GM21717 (cell line): ENCODE results near the gene RAD23B.
"Not testable (repeated sequence)": the region's sequence is repeated elsewhere in the genome, so short reads cannot be mapped to it uniquely, and the experiment has no call there.

Source experiments
- ATAC-seq: cut with Tn5 transposase; IDR thresholded peaks from one replicate; pipeline ENCODE4 v1.9.1; 2021; ENCODE audit warnings: mild to moderate bottlenecking, moderate library complexity; ENCODE audit not compliant: unreplicated experiment

Gene RAD23B

DNA sequence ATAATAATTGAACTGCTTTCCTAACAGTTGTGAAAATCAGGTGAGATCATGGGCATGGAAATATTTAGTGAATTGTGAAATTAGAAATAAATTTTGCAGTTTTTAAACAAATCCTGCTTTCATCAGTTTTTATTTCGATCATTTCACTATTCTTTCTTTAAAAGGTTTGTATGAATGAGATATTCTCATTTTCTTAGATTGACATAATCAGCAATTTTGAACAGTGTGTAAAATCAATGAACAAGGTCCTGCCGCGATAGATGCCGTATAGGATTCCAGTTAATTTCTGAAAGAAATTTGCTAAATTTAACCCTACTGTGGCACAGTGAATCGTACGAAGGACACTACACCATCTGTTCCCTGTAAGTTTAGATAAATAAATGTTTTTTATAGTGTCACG is 7.5 kb downstream of the RAD23B start:
- ATAC-seq: no peak

DNA sequence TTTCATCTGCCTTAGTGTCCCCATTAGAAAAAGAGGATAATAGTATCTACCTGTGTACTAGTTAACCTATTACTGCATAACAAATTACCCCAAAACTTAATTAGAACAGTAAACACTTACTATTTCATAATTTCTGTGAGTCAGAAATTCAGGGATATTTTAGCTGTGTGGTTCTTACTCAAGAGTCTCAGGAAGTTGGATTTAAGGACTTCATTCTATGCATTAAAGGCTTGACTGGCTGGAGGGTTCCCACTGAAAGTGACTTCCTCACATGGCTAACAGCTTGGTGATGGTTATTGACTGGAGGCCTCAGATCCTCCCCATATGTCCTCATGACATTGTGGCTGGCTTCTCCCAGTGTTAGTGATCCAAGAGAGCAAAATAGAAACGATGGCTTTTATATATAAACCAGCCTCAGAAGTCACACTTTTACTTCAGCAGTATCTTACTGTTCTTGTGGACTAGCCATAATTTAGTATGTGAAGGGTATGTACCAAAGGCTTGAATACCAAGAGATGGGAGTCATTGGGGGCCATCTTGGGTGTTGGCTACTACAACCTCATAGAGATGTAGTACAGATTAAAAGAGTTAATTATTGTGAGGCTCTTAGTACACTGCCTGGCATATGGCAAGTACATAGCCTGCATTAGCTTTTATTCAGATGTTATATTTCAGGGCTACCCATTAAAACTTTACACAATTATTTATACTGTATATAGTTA is 9.9 kb downstream of the RAD23B start:
- ATAC-seq: no peak

DNA sequence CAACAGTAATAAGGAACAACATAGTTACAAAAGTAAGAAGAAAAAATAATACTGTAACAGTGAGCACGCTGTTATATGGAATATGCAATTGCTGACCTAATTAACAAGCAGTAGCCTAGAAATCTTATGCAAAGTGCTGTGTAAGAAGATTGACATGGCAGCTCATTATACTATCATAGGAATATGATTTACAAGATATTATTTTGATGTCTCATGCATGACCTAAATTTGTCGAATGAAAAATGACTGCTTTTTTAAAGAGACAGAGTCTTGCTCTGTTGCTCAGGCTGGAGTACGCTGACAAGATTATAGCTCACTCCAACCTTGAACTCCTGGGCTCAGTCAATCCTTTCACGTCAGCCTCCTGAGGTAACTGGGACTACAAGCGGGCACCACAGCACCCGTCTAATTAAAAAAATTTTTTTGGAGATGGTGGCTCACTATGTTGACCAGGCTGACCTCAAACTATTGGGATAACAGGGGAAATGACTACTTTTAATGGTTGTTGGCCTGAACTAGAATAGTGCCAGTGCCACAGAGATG is 10.5 kb downstream of the RAD23B start:
- ATAC-seq: no peak

DNA sequence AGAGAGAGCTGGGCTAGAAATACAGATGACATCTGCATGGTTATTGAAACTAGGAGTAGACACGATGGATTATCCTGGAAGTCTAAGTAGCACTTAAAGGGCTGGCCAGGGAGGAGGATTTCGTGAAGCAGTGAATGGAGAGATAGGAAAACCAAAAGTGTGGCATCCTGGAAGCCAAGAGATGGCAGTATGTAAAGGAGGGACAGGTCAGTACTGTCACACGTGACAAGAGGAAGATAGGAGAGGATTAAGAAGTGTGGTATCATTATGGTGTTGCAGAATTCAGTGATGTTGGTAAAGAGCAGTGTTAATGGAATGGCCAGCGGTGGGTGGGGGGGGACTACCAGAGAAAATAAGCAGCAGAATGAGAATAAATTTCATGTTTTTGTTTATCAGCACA is 11.7 kb downstream of the RAD23B start:
- ATAC-seq: no peak

DNA sequence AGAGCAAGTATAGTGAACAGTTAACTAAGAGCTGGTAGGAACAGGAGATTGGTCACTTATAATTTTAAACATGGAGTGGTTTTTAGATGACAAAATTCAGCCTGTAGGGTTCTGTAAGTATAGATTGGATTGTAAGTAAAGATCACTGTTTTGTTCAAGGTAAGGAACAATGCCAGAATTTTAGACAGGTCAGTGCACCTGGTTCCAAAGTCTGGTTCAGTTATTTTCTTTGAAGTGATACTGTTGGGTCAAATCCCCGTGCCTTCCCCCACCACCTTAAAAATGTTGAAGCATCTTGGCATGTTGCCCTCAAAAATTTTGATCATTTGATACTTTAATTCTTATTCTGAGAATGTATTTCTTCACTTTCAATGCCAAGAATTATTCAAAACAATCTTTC is 12.9 kb downstream of the RAD23B start:
- ATAC-seq: no peak

DNA sequence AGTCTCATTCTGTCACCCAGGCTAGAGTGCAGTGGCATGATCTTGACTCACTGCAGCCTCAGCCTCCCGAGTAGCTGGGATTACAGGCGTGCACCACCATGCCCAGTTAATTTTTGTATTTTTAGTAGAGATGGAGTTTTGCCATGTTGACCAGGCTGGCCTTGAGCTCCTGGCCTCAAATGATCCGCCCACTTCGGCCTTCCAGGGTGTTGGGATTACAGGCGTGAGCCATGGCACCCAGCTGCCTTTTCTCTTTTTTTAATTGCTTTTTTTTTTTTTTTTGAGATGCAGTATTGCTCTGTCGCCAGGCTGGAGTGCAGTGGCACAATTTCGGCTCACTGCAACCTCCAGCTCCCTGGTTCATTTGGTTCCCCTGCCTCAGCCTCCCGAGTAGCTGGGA is 13.5 kb downstream of the RAD23B start:
- ATAC-seq: not testable (repeated sequence)

DNA sequence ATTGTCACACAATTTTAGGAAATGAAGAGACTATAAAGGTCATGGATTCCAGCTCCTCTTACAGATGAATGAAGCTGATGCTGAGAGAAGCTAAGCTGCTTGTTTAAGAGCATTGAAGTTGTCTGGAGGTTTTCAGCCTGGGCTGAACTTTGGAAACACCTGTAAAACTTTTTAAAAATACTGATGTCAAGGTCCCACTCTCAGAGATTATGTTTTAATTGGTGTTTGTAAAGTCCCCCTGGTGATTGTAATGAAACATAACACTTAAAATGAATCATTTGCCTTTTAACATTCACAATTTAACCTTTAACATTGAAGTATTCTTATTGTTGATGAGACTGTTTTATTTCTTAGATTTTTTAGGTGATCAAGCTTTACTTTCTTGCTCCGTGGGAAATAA is 16.4 kb downstream of the RAD23B start:
- ATAC-seq: no peak

DNA sequence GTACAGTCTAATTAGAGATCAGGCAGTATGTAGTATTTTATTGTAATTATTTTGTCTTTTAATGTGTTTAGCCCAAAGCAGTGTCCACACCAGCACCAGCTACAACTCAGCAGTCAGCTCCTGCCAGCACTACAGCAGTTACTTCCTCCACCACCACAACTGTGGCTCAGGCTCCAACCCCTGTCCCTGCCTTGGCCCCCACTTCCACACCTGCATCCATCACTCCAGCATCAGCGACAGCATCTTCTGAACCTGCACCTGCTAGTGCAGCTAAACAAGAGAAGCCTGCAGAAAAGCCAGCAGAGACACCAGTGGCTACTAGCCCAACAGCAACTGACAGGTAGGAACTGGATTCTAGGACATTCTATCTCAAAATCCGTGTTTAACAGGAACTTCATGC is 23.2 kb downstream of the RAD23B start:
- ATAC-seq: no peak

DNA sequence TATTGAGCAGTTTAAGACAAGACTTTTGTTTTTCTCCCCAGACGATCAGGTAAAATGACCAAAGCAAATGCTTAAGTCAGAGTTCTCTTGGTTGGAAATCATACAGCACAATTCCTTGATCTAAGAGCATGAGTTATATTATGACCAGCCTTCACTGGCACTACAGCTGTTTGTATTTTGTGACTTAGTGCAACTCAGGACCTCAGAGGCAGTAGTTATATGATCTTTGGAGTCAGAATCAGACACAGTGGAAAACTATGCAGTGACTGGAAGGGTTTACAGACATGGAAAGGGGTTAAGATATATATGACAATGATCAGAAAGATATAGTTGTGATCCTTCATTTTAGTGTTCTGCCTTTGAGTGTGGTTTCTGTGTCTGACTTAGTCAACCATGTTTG is 24.3 kb downstream of the RAD23B start:
- no peak for ATAC-seq

DNA sequence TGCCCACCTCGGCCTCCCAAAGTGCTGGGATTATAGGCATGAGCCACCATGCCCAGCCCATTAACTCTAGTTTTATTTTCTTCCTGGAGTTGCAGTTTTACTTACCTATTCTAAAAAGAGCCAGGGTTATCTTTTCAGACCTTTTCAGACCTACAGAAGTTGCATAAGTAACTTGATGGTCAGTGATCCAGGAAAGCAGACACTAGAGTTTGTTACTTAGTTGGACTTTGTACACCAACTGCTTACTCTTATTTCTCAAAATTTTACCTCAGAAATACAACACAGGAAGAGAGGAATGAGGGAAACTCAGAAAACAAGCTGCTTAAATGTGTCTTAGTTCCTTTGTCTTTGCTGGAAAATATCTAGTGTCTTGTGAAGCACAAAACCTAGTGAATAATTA is 25.4 kb downstream of the RAD23B start:
- ATAC-seq: no peak

DNA sequence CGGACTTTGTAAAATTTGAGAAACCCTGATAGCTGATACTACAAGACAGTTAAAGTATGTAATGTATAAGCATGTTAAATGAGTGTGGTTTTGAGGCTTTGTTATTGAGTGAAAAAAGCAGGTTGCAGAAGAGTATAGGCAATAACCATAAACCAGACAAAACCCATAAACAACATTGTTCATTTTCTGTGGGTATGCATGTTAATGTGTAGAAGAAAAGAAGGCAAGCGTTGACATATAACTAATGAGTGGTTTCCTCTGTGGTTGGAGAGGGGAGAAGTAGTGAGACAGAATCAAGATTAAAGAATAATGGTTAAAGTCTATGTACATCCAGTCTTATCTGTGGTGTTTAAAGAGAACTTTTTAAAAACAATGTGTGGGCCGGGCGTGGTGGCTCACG is 26.2 kb downstream of the RAD23B start:
- ATAC-seq: no peak

DNA sequence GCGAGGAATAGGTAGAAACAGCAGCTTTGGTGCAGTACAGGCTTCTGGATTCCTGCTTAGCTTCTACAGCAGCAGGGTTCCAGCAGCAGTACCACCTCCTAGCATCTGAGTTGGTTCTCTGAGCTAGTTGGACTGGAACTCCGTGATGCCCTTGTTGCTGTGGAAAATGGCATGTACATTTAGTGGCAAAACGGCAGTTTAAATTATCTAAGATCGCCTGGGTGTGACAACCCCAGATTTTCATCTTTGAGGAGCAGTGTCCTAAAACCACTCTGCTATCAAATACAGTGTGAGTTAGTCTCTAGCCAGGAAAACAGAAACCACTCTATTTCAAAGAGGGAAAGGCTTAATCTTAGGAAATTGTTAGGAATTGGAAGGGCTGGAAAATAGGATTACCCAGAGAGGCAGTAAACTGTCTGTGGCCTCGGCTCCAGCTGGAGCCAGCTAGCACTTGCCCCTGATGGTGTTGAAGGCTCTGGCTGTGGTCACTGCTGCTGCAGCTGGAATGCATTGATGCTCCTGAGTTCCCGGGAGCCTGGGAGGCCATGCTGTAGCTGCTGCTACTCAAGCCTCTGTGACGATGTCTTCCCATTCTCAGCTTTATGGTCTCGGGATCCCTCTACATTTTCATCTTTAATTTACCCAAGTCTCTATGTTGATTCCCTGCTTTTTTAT is 29.4 kb downstream of the RAD23B start:
- ATAC-seq: no peak

DNA sequence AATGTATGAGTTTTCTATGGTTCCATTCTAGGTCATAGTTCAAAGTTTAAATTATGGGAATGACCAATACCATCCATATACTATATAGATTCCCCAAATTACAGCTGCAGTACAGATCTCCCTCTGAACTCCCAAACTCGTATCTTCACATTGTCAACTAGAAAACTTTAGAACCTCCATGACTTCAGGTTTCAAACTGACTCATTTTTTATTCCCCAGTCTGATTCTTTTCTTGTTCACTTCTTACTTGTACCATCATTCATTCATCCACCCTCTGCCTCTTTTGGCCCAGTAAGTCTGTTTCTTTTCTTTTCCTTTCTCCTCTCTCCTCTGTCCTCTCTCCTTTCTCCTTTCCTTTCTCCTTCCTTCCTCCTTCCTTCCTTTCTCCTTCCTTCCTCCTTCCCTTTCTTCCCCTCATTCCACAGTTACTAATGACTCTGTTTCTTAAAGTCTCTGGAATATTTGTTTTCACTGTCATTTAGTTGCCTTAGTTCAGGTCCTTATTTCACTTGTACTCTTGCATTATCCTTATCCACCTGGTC is 30.5 kb downstream of the RAD23B start:
- ATAC-seq: no peak

DNA sequence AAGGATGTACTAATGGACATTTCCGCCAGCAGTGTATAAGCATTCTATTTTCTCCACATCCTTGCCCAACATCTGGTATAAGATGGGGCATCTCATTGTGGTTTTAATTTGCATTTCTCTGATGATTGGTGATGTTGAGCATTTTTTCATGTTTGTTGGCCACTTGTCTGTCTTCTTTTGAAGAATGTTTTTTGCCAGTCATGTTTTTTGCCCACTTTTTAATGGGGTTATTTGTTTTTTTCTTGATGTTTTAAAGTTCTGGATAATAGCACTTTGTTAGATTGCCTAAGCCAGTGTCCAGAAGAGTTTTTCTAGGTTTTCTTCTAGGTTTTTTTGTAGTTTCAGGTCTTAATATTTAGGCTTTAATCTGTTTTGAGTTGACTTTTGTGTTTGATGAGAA is 31.7 kb downstream of the RAD23B start:
- no peak for ATAC-seq

DNA sequence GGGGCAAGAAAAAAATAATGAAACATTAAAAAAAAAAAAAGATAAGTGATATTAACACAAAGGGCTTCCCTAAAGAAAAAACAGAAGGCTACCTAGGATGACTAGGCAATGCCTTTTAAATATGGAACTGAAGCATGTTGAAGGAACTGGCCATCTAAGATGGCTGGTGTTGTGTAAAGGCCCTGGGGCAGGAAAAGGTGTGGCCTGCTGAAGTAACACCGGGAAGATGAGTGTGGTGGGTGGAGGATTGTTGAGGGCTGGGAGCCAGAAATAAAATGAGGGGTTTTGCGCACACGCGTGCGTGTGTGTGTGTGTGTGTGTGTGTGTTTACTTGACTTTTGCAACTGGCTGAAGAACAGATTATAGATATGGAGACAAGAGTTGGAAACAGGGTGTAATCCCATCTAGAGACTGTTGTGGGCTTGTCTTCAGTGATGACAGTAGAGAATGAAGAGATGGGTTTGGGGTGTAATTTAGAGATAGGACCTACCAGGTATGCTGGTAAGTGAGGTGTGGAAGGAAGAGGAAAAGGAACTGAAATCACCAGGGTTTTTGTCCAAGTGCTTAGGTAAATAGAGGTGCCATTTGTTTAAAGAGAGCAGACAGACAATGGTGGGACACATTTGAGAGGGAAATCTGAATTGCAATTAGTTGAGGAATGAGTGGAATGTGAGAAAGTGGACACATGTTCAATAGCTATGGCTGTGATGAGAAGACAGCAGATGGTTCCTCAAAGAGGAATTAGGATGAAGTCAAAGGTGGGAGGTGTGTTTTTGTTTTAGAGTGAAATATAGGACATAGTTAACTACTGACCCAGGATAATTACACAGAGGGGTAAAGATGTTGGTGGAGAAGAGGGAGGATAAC is 33.9 kb downstream of the RAD23B start:
- ATAC-seq: no peak

DNA sequence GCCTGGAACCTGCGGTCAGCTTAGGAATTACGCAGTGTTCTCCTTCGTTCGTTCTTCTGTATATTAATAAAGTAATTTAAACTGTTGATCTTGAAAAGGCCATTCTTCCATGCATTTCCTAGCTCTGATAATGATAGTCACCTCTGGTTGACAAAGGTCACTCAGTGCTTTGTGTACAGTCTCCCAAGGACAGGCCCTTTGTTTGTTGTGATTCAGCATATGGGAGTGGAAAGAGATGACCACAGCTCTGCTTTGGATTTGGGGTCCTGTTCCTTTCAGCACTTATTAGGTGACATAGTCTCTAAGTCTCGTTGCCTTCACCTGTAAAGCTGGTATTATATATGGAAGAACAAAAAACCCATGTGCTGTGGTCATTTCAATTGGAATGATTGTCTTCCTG is 39.6 kb downstream of the RAD23B start:
- ATAC-seq: no peak

DNA sequence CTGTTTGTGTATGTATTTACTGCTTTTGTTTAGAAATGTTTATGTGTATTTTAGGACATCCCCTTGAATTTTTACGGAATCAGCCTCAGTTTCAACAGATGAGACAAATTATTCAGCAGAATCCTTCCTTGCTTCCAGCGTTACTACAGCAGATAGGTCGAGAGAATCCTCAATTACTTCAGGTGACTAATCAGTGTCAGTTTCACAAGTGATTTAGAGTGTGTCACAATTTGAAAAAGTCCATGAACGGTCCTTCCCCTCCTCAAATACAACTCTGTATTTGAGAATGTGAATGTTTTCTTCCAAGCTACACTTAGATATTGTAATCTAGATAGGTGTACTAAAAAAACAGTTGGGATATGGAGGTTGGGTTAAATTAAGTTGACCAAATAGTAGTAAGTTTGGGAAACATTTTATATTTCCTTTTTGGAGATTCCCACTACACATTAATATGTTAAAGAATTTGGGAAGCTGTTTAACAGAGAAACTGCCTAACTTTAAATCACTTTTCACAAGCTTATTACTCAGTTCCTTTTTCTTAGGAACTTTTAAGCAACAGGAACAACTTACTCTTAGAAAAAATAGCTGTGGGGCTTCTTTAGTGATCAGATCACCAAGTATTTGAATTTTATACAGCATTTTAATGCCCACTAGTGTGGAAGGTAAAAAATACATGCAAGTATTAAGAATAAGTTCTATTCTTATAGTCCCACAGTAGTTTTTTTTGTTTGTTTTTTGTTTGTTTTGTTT is 40.9 kb downstream of the RAD23B start:
- ATAC-seq: no peak

DNA sequence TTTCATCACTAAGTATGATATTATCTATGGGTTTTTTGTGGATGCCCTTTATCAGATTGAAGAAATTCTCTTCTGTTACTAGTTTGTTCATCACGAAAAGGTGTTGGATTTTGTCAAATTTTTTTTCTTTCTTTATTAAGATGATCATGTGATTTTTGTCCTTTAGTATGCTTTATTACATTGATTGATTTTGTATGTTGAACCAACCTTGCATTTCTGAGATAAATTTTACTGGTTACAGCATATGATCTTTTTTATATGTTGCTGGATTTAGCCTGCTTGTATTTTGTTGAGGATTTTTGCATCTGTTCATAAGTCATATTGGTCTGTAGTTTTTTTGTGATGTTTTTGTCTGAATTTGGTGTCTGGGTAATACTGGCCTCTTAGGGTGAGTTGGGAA is 42.8 kb downstream of the RAD23B start:
- no peak for ATAC-seq

DNA sequence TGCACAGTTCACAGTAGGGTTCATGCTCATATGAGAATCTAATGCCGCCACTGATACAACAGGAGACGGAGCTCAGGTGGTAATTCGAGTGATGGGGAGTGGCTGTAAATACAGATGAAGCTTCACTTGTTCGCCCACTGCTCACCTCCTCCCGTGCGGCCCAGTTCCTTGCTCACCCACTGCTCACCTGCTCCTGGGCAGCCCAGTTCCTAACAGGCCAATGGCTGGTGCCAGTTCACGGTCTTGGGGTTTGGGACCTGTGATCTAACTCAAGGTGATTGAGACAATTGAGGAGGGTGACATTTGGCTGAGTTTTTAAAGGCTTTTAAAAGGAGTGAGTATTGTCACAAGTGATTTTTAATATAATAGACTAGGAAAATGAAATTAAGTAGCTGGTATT is 45.4 kb downstream of the RAD23B start:
- ATAC-seq: no peak

DNA sequence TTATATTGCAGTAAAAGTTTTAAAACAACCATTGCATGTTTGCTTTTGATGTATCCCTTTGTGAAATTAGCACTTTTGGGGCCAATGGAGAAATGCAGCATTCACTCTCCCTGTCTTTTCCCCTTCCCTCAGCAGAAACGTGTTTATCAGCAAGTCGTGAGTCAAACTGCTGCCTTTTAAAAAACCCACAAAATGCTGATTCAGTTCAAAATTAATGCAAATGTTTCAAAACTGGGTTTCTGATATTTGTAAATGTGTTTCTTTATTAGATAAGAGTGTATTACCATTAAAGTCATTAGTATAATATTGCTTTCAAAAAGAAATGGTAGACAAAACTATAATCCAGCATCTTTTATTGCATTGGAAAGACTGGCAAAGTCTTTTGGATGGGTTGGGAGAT is 47.3 kb downstream of the RAD23B start:
- no peak for ATAC-seq

DNA sequence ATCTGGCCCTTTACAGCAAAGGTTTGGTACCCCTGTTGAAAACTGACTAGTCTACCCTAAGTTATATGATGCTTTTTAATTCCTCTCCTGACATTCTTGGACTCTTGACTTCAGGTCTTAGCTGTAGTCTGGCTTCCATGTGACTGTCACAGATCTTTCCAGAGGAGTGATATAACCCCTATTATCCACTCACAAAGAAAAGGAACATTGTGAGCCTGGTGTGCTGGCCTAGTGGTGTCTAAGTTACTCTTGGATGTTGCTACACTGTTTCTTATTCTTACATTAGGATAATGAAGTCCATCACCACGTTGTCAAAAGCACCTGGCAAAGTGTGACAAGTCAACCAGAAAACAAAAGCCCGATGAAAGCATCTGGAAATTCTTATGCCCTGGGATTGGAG is 49.8 kb downstream of the RAD23B start:
- no peak for ATAC-seq
